IPS-15b (cell line): Measurements from ENCODE around the gene MLXIP.
"Not testable (repeated sequence)": the region's sequence is repeated elsewhere in the genome, so short reads cannot be mapped to it uniquely, and the experiment has no call there.

Source experiments
- H3K27me3 ChIP-seq: one replicate; pipeline ENCODE4 v1.6.1; 2013; ENCODE audit warnings: low read length; ENCODE audit not compliant: control insufficient read depth, insufficient read depth
- H3K36me3 ChIP-seq: one replicate; pipeline ENCODE4 v1.6.1; 2013; ENCODE audit warnings: low read length; ENCODE audit not compliant: control insufficient read depth, insufficient read depth
- H3K4me1 ChIP-seq: one replicate; pipeline ENCODE4 v1.6.1; 2013; ENCODE audit warnings: mild to moderate bottlenecking, low read length; ENCODE audit not compliant: control insufficient read depth, insufficient read depth
- H3K4me3 ChIP-seq: one replicate; pipeline ENCODE4 v1.5.1; 2013; ENCODE audit warnings: low read depth, low read length
- H3K9ac ChIP-seq: one replicate; pipeline ENCODE4 v1.6.1; 2013; ENCODE audit warnings: low read depth, mild to moderate bottlenecking, low read length
- H3K9me3 ChIP-seq: one replicate; pipeline ENCODE4 v1.6.1; 2013; ENCODE audit warnings: mild to moderate bottlenecking, low read length; ENCODE audit not compliant: control insufficient read depth, insufficient read depth

The MLXIP gene

DNA sequence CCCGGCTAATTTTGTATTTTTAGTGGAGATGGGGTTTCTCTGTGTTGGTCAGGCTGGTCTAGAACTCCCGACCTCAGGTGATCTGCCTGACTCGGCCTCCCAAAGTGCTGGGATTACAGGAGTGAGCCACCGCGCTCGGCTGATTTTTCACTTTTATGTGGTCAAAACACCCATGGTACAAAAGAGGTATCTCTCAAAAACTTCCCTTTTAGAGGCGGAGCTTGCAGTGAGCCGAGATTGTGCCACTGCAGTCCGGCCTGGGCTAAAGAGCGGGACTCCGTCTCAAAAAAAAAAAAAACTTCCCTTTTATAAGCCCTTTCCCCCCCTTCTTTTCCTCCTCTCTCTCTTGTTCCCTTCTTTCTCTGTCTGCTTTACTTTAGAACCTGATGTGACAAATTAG lies 26.9 kb downstream of the MLXIP start:
- H3K9me3 ChIP-seq, H3K9ac ChIP-seq, H3K27me3 ChIP-seq, H3K36me3 ChIP-seq, H3K4me3 ChIP-seq, H3K4me1 ChIP-seq: not testable (repeated sequence)

DNA sequence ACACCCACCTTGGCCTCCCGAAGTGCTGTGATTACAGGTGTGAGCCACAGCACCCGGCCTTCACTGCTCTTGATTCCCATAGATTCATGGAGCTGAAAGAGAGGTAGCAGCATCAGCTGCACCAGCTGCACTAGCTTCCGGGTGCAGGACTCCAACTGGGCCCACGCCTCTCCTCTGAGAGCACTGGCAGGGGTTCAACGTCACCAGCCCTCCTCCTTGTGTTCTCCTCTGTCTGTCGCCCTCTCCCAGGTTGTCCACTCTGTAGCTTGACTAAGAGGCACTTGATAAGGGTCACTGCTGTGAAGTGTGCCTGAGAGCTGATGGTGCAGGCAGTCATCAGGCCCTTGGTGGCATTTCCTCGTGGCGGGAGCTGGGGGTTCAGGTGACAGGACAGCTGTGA lies 28.3 kb downstream of the MLXIP start:
- Histone ChIP-seq H3K9me3 (no peaks in the 10 kb centered on the region), H3K9ac (no peak overlapping the region), H3K4me1 (peaks cover 2% of the 10 kb centered on the region)

DNA sequence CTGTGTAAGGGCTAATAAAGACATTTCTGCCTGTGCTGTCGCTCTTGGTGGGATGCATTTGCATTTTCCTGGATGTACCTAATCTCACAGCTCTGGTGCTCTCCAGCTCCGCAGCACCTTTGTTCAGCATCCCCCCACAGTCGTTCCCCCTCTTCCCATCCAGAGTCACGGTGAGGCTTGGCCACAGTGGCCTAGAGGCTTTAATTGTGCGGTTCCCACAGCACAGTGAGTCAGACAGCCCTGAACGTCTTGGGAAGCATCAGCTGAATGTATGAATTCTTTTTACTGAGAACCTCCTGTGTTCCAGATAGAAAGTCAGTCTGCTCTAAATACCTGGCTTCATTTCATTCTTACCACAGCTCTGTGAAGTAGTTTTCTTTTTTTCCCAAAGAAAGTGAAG lies 28.7 kb downstream of the MLXIP start:
- Histone ChIP-seq H3K4me3 (no peak overlapping the region), H3K27me3 (no peaks in the 10 kb centered on the region), H3K9me3 (no peaks in the 10 kb centered on the region), H3K9ac (no peak overlapping the region), H3K36me3 (no peaks in the 10 kb centered on the region), H3K4me1 (peaks cover 2% of the 10 kb centered on the region)

More for the DNA sequence above, 28.3 kb downstream of the MLXIP start:
- Histone ChIP-seq H3K4me3 (no peak overlapping the region), H3K36me3 (no peaks in the 10 kb centered on the region), H3K27me3 (no peaks in the 10 kb centered on the region)

DNA sequence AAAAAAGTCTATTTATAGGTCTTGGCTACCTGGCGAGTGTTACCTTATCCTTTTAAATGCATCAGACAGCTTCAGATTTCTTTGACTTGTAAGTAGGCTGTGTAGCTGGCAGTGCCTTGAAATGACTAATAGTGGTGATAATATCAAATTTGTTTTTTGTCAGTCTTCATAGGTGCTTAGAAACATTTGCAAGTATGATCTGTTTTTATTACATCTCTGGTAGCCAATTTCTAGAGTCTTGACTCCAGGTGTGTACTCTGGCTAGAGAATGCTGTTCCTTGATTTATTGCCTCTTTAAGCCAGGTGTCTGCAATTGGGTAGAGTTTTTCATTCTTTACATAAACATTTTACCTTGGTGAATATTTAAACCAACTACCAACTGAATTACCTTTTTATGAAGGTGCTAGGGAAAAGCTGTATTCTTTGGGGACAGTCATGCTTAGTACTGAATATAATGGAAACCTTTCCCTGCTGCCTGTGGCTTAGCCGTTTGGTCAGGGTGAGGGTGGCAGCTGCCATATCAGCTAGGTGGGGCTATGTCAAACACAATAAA lies 32.6 kb downstream of the MLXIP start:
- no peaks in the 10 kb centered on the region for H3K36me3 ChIP-seq
- no peaks in the 10 kb centered on the region for H3K27me3 ChIP-seq
- H3K9me3 ChIP-seq = no peaks in the 10 kb centered on the region
- H3K4me1 ChIP-seq = peaks cover 5% of the 10 kb centered on the region
- H3K9ac ChIP-seq = no peak overlapping the region
- H3K4me3 ChIP-seq = no peak overlapping the region

DNA sequence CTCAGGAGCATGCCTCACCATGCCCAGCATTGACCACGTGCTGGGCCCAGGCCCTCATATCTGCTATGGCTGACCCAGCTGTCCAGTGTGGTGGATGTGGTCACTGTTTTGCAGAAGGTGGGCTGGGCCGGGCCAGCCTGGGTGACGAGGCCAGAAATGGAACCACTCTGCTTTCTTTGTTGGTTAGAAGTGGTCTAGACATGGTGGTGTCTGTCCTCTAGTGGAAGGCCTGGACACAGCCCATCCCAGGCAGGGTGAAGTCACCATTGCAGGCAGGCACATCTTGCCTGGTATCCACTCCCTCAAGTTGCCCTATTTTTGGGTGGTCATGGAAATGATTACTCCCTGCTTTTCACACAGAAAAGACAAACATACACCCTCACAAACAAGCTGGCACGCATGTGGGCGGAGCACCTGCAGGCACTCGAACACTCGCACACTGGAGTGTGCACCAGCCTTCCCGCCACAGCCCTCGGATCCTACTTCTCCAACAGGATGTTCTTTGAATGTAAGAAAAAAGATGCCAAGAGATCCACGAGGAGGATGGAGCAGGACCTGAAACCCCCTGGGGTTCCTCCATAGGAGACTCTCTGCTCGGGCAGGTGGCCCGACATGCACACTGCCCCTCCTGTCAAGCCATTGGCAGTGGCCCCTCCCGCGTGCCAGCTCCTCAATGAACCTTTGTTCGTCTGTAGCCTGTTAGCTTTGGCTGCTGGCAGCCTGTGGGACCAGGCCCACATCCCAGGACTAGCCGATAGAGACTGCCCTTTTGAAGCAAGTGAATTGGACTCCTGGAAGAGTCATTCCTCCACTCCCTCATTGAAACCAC lies 38.4 kb downstream of the MLXIP start:
- peaks cover 3% of the 10 kb centered on the region for H3K4me1 ChIP-seq
- no peaks in the 10 kb centered on the region for H3K27me3 ChIP-seq
- H3K36me3 ChIP-seq = no peaks in the 10 kb centered on the region

DNA sequence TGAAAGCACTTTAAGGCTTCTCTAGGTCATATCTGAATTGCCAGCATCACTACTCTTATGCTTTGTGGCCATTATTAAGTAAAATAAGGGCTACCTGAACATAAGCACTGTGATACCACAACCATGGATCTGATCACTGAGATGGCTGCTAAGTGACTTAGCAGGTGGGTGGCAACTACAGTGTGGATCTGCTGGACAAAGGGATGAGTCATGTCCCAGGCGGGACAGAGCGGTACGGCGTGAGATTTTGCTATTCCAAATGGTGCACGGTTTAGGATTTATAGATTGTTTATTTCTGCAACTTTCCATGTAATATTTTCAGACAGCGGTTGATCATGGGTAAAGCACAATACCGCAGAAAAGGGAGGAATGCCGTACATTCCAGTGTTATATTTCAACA lies 39.4 kb downstream of the MLXIP start:
- no peak overlapping the region for H3K9ac ChIP-seq
- H3K4me1 ChIP-seq = peaks cover 6% of the 10 kb centered on the region
- H3K9me3 ChIP-seq = no peaks in the 10 kb centered on the region
- no peak overlapping the region for H3K4me3 ChIP-seq
- H3K27me3 ChIP-seq = no peaks in the 10 kb centered on the region
- H3K36me3 ChIP-seq = no peaks in the 10 kb centered on the region

More for the DNA sequence above, 38.4 kb downstream of the MLXIP start:
- Histone ChIP-seq H3K9me3 (no peaks in the 10 kb centered on the region), H3K4me3 (no peak overlapping the region), H3K9ac (no peak overlapping the region)

DNA sequence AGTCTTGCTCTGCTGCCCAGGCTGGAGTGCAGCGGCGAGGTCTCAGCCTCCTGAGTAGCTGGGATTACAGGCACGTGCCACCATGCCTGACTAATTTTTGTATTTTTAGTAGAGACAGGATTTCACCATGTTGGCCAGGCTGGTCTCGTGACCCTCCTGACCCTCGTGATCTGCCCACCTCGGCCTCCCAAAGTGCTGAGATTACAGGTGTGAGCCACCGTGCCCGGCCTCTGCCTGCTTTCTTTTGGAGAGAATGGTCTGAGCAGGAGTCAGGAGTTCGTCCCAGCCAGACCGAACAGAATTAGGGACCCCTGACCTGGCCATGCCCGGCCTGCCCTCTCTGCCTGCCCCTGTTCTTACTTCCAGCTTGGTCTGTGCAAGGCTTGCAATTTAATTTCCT lies 42.8 kb downstream of the MLXIP start:
- H3K27me3 ChIP-seq, H3K4me3 ChIP-seq, H3K4me1 ChIP-seq, H3K36me3 ChIP-seq, H3K9ac ChIP-seq, H3K9me3 ChIP-seq: not testable (repeated sequence)

DNA sequence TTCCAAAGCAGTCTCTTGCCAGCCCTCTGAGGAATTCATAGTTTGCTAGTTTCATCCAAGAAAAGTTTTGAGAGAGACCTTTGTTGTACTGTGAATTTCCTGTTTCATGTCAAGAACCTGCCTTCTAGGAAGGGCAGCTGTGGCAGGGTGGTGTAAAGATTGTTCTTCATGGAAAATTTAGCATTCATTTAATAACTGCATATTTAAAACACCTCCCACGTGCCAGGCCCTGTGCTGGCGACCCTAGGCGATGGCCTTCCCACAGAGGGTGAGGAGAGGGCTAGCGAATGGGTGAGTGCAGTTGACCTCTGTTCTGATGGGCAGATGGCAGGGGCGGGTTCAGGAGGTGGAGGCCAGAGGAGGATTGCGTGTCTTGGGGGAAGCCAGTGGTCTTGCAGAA lies 43.2 kb downstream of the MLXIP start:
- H3K4me1 ChIP-seq = peaks cover 3% of the 10 kb centered on the region
- H3K9me3 ChIP-seq = no peaks in the 10 kb centered on the region
- no peak overlapping the region for H3K9ac ChIP-seq
- H3K36me3 ChIP-seq = no peaks in the 10 kb centered on the region
- H3K4me3 ChIP-seq = no peak overlapping the region
- no peaks in the 10 kb centered on the region for H3K27me3 ChIP-seq

DNA sequence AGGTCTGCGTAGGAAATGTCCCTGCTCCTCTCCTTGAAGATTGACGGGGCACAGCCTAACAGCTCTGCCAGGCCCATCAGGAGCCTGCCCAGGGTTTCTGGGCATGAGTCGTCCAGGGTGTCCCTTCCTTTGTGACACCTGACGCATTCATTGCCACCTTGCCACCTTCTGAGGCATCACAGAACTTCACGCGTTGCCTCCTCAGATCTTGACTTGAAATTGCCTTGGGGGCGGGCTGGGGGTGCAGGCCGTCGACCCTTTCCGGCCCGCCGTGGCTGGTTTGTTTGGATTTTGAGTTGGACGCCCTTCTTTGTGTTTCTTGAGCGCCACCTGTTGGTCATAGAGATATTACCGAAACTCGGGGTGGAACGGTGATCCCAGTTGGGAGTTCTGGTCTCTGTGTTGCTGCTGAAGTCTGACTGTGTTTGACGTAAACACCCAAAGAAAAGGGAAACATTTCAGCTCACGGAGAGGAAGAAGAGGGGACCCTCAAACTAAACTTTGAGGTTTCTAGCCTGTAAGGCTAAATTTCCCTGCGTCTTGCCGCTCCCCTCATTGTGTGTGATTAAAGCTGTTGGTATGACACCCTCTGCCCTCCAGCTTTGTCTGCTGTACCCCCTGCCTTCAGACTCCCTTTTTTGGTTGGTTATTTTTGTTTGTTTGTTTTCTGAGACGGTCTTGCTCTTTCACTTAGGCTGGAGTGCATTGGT lies 44.6 kb downstream of the MLXIP start:
- no peak overlapping the region for H3K4me3 ChIP-seq
- no peaks in the 10 kb centered on the region for H3K9me3 ChIP-seq
- no peaks in the 10 kb centered on the region for H3K27me3 ChIP-seq
- H3K4me1 ChIP-seq = peaks cover 3% of the 10 kb centered on the region
- peaks cover 2% of the 10 kb centered on the region for H3K36me3 ChIP-seq
- H3K9ac ChIP-seq = no peak overlapping the region

DNA sequence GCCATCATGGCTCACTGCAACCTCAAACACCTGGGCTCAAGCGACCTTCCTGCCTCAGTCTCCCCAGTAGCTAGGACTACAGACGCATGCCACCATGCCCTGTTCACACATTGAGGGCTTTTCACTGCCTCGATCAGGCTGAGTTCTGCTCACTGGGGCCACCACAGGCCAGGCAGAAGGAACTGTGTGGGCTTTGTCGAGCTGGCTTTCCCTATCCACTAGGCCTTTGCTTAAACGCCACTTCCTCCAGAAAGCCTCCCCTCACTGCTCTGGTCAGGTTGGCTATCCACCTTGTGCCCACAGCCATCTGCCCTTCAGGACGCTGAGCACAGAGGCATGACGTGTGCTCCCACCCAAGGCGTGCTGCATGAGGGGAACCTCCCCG lies 45.2 kb downstream of the MLXIP start:
- H3K4me3 ChIP-seq = no peak overlapping the region
- no peaks in the 10 kb centered on the region for H3K9me3 ChIP-seq
- peaks cover 3% of the 10 kb centered on the region for H3K4me1 ChIP-seq
- no peak overlapping the region for H3K9ac ChIP-seq
- no peaks in the 10 kb centered on the region for H3K27me3 ChIP-seq
- peaks cover 2% of the 10 kb centered on the region for H3K36me3 ChIP-seq

DNA sequence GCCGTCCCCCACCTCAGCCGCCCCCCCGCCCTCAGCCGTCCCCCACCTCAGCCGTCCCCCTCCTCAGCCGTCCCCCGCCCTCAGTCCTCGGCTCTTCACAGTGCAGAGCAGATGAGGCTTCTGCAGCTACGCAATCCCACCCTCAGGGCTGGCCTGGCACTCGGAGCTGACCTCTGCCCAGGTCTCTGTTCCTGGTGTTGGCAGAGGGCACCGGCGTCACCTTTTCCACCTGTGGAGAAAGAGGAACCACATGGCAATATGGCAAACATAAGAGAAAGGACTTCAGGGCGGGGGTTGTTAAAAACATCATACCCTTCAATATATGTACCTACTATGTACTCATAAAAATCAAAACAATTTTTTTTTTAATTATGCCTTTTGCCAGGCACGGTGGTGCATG lies 45.8 kb downstream of the MLXIP start:
- Histone ChIP-seq H3K9ac (no peak overlapping the region), H3K9me3 (no peaks in the 10 kb centered on the region), H3K4me3 (no peak overlapping the region), H3K36me3 (peaks cover 6% of the 10 kb centered on the region), H3K4me1 (peaks cover 3% of the 10 kb centered on the region), H3K27me3 (no peaks in the 10 kb centered on the region)
